Smooth muscle cell (in vitro differentiated cells): ENCODE results near the gene WDR88. TPM values are rescaled to one million over a fixed set of nuclear protein-coding genes. Genes with fewer than 3 reads are reported as not detected.
A peak's percentile ranks its signal among the peaks of the same experiment; 100 is the strongest.

Experiments used
- DNase-seq: peaks from one replicate; lab custom pipeline; 2025; ENCODE audit not compliant: unreplicated experiment; lab: John Stamatoyannopoulos, UW
- H2AFZ ChIP-seq: fragments of 200-600 bp; sonication (generic); 2 replicates; pipeline ENCODE4 v1.6.0; 2016; ENCODE audit warnings: antibody characterized with exemption, low read depth, mild to moderate bottlenecking
- H3F3A ChIP-seq: fragments of 200-600 bp; sonication (generic); 2 replicates; pipeline ENCODE4 v1.6.0; 2017; ENCODE audit warnings: antibody characterized with exemption, low read depth
- H3K27ac ChIP-seq: fragments of 200-600 bp; sonication (generic); 2 replicates; pipeline ENCODE4 v1.5.1; 2016; ENCODE audit warnings: low read depth, mild to moderate bottlenecking
- H3K27me3 ChIP-seq: fragments of 200-600 bp; sonication (generic); 2 replicates; pipeline ENCODE4 v1.6.1; 2016; ENCODE audit warnings: low read depth, mild to moderate bottlenecking
- H3K36me3 ChIP-seq: fragments of 200-600 bp; sonication (generic); 2 replicates; pipeline ENCODE4 v1.5.1; 2016; ENCODE audit warnings: low read depth
- H3K4me1 ChIP-seq: fragments of 200-600 bp; sonication (generic); 2 replicates; pipeline ENCODE4 v1.5.1; 2016; ENCODE audit warnings: low read depth
- H3K4me2 ChIP-seq: fragments of 200-600 bp; sonication (generic); 2 replicates; pipeline ENCODE4 v1.6.0; 2016; ENCODE audit warnings: mild to moderate bottlenecking
- H3K4me3 ChIP-seq: fragments of 200-600 bp; sonication (generic); 2 replicates; pipeline ENCODE4 v1.5.1; 2016; ENCODE audit warnings: mild to moderate bottlenecking
- H3K79me2 ChIP-seq: fragments of 200-600 bp; sonication (generic); 2 replicates; pipeline ENCODE4 v1.6.0; 2016; ENCODE audit warnings: low read depth, mild to moderate bottlenecking
- H3K9ac ChIP-seq: fragments of 200-600 bp; sonication (generic); 2 replicates; pipeline ENCODE4 v1.6.0; 2016; ENCODE audit warnings: low read depth
- H3K9me3 ChIP-seq: fragments of 200-600 bp; sonication (generic); replicated peaks from 2 replicates; pipeline ENCODE4 v1.5.1; 2016; ENCODE audit warnings: low read depth
- H4K20me1 ChIP-seq: fragments of 200-600 bp; sonication (generic); 2 replicates; pipeline ENCODE4 v1.6.0; 2016; ENCODE audit warnings: low read depth
- CTCF ChIP-seq: fragments of 200-600 bp; sonication (generic); IDR thresholded peaks from 2 replicates; pipeline ENCODE4 v1.5.1; 2017; ENCODE audit warnings: borderline replicate concordance, mild to moderate bottlenecking, antibody characterized with exemption; ENCODE audit not compliant: insufficient read depth, poor library complexity, severe bottlenecking
- WGBS: methylation state at CpG from one replicate; pipeline ENCODE4 v1.1.7; 2016; ENCODE audit warnings: low lambda C conversion rate; 5-methylcytosine and 5-hydroxymethylcytosine counted together
- polyA plus RNA-seq: library from polyadenylated mRNA; unstranded; fragments of >200 nt; fragmentation: Nextera tagmentation; extraction: Ambion mirVana; gene quantifications from 2 replicates; pipeline ENCODE4 v1.2.1, GENCODE V29; 2016
- total RNA-seq: library from RNA; depleted of rRNA; stranded (reverse); fragments of >200 nt; gene quantifications from 2 replicates; pipeline ENCODE4 v1.2.3, GENCODE V29; 2014

Gene WDR88
- total and polyA plus RNA-seq, 2 experiments from 2014 or later, result not detected

GRCh38 chr19:33212436-33213172, 80.7 kb downstream of the WDR88 start:
- Histone ChIP-seq H3K4me3 (no peak overlapping the region), H3F3A (no peaks in the 10 kb centered on the region), H3K4me1 (no peaks in the 10 kb centered on the region), H3K36me3 (no peaks in the 10 kb centered on the region), H3K4me2 (no peak overlapping the region), H3K27me3 (no peaks in the 10 kb centered on the region), H4K20me1 (no peaks in the 10 kb centered on the region), H3K79me2 (no peaks in the 10 kb centered on the region), H3K9ac (no peak overlapping the region), H2AFZ (no peak overlapping the region), H3K27ac (no peak overlapping the region), H3K9me3 (no peaks in the 10 kb centered on the region)
- no peak for TF ChIP-seq CTCF
- WGBS, result 95% methylated on average over 30 of the region's 30 CpGs
- no peak for DNase-seq

DNA sequence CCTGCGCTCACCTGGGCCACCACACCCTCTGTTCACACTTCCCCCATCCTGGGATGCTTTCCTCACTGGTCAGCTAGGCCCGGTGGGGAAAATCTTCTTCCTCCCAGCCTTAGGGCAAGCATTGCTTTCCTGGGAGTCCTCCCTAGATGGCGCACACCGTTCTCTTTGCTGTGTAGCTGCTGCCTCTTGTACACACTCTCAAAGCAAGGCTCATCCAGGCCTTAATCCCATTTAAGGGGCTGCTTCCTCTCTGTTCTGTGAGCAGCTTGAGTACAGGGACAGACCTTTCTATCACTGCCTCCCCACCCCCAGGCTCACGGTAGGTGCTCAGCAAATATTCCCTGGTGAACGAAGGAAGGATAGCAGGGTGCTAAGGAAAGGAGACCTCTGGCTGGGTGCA, 82.7 kb downstream of the WDR88 start:
- no peak for DNase-seq
- H3K4me2 ChIP-seq, result no peak overlapping the region
- H3K9me3 ChIP-seq, result no peaks in the 10 kb centered on the region
- H3K4me1 ChIP-seq, result no peaks in the 10 kb centered on the region
- no peaks in the 10 kb centered on the region for H3K36me3 ChIP-seq
- no peaks in the 10 kb centered on the region for H3K27me3 ChIP-seq
- no peaks in the 10 kb centered on the region for H3F3A ChIP-seq
- no peak overlapping the region for H3K27ac ChIP-seq
- H4K20me1 ChIP-seq, result no peaks in the 10 kb centered on the region
- H3K9ac ChIP-seq, result no peak overlapping the region
- peak; percentile 9 for TF ChIP-seq CTCF
- 52% methylated on average over 6 of the region's 6 CpGs for WGBS
- H3K4me3 ChIP-seq, result no peak overlapping the region
- H2AFZ ChIP-seq, result no peak overlapping the region
- H3K79me2 ChIP-seq, result no peaks in the 10 kb centered on the region

GRCh38 chr19:33215438-33216197, 83.7 kb downstream of the WDR88 start:
- H3F3A ChIP-seq, result no peaks in the 10 kb centered on the region
- no peak overlapping the region for H3K4me2 ChIP-seq
- no peak overlapping the region for H3K9ac ChIP-seq
- H3K27ac ChIP-seq, result no peak overlapping the region
- no peak for TF ChIP-seq CTCF
- no peaks in the 10 kb centered on the region for H3K79me2 ChIP-seq
- no peaks in the 10 kb centered on the region for H3K9me3 ChIP-seq
- DNase-seq, result no peak
- no peak overlapping the region for H3K4me3 ChIP-seq
- no peak overlapping the region for H2AFZ ChIP-seq
- no peaks in the 10 kb centered on the region for H3K27me3 ChIP-seq
- H3K36me3 ChIP-seq, result no peaks in the 10 kb centered on the region
- 93% methylated on average over 19 of the region's 19 CpGs for WGBS
- H4K20me1 ChIP-seq, result no peaks in the 10 kb centered on the region
- H3K4me1 ChIP-seq, result no peaks in the 10 kb centered on the region
